ENCODE data around the gene GABBR2.
"Not testable (repeated sequence)": the region's sequence is repeated elsewhere in the genome, so short reads cannot be mapped to it uniquely, and the experiment has no call there.

The GABBR2 gene

GRCh38 chr9:98290411-98290810 lies 418.3 kb downstream of the GABBR2 start:
- TF ChIP-seq, protein P1, sequence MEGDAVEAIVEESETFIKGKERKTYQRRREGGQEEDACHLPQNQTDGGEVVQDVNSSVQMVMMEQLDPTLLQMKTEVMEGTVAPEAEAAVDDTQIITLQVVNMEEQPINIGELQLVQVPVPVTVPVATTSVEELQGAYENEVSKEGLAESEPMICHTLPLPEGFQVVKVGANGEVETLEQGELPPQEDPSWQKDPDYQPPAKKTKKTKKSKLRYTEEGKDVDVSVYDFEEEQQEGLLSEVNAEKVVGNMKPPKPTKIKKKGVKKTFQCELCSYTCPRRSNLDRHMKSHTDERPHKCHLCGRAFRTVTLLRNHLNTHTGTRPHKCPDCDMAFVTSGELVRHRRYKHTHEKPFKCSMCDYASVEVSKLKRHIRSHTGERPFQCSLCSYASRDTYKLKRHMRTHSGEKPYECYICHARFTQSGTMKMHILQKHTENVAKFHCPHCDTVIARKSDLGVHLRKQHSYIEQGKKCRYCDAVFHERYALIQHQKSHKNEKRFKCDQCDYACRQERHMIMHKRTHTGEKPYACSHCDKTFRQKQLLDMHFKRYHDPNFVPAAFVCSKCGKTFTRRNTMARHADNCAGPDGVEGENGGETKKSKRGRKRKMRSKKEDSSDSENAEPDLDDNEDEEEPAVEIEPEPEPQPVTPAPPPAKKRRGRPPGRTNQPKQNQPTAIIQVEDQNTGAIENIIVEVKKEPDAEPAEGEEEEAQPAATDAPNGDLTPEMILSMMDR (conservative IDR thresholded peaks at IDR 0.05) = no peak
- H3K27ac ChIP-seq = no peak overlapping the region

GRCh38 chr9:98289614-98290201 lies 419.0 kb downstream of the GABBR2 start:
- H3K27ac ChIP-seq = no peak overlapping the region
- TF ChIP-seq, protein P1 (conservative IDR thresholded peaks at IDR 0.05) = no peak

- no peak overlapping the region for H3K27ac ChIP-seq
- TF ChIP-seq, protein P1 (conservative IDR thresholded peaks at IDR 0.05) = no peak
These were observed 419.9 kb downstream of the GABBR2 start for GRCh38 chr9:98288881-98289280.

- TF ChIP-seq, protein P1 (conservative IDR thresholded peaks at IDR 0.05) = no peak
- H3K27ac ChIP-seq = no peak overlapping the region
These were observed 421.4 kb downstream of the GABBR2 start for GRCh38 chr9:98287384-98287783.

DNA sequence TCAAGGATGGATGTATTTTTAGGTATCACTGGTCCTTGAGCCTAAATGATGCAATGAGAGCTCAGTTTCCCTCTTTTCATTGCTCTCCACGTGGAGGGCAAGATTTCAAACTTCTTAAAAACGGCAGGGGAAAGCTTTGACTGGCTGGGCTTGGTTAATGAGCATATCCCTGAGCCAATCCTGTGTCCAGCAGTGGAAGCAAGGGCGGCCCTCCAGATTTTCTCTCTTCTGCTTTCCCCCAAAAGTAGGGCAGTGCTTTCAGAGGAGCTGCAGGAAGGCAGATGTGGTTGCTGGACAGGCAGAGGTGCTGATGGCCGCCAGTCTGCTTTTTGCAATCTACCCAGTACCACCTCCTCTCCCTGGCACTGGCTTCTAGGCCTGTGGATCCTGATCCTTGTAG lies 423.3 kb downstream of the GABBR2 start:
- no peak overlapping the region for H3K27ac ChIP-seq
- TF ChIP-seq, protein P1 (conservative IDR thresholded peaks at IDR 0.05) = no peak

DNA sequence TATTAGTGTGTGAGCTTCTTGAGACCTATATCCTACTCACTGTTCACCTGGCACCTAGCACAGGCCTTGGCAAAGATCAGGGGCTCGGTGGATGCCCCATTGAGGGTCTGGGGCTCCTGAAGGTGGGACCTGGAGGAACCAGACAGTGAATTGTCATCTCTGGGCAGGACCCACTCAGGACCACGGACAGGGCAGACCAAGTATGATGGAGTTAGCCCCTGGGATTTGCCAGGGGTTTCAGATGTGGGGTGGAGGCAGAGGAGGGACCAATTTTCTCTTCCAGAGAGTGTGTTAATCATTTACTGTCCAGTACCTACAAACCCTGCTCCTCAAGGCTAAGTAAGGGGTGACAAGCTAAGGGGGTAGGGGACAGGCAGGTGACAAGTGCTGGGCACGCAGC lies 424.0 kb downstream of the GABBR2 start:
- H3K27ac ChIP-seq = no peak overlapping the region

GRCh38 chr9:98283143-98283542 lies 425.6 kb downstream of the GABBR2 start:
- not testable (repeated sequence) for H3K27ac ChIP-seq

More for the DNA sequence above, 424.0 kb downstream of the GABBR2 start:
- TF ChIP-seq, protein P1 (conservative IDR thresholded peaks at IDR 0.05) = no peak

DNA sequence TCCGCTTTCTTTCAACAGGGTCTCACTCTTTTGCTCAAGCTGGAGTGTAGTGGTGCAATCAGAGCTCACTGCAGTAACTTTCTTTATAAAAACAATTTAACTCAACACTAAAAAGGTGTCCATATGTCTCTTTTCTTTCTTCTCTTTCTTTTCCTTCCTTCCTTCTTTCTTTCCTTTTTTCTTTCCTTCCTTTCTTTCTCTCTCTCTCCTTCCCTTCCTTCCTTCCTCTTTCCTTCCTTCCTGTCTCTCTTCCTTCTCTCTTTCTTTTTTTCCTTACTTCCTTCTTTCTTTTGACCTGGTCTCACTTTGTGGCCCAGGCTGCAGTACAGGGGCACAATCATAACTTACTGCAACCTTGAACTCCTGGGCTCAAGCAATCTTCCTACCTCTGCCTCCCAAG lies 427.5 kb downstream of the GABBR2 start:
- H3K27ac ChIP-seq = no peak overlapping the region
- TF ChIP-seq, protein P1 (conservative IDR thresholded peaks at IDR 0.05) = no peak

Data from VCaP (cell line).